A673 (cell line): ENCODE data around the gene TMEM44. TPM values are rescaled to one million over a fixed set of nuclear protein-coding genes. Genes with fewer than 3 reads are reported as not detected.
A peak's percentile ranks its signal among the peaks of the same experiment; 100 is the strongest.
"Not testable (repeated sequence)": the region's sequence is repeated elsewhere in the genome, so short reads cannot be mapped to it uniquely, and the experiment has no call there.

Source experiments
- BruUV-seq: library from RNA; stranded (reverse); fragments of 400-500 nt; replicated peaks from 2 replicates; lab custom pipeline; 2021; lab: Mats Ljungman, UMichigan
- CTCF ChIA-PET: fragments of 300-600 bp; sonication (Branson Sonifier 250); formaldehyde crosslinking; loops from one replicate; lab custom pipeline; 2022; ENCODE audit warnings: antibody characterized with exemption; lab: Charles Lee
- POLR2A ChIA-PET: fragments of 300-600 bp; sonication (Branson Sonifier 250); formaldehyde crosslinking; loops from one replicate; lab custom pipeline; 2022; ENCODE audit warnings: antibody characterized with exemption; ENCODE audit not compliant: low non-redundant PET; lab: Charles Lee
- DNase-seq: peaks from one replicate; pipeline ENCODE4 v3.0.0-alpha.2; 2015; ENCODE audit warnings: low spot score
- H3K27ac ChIP-seq: fragments of 200-600 bp; sonication (generic); 2 replicates; pipeline ENCODE4 v1.5.1; 2016; ENCODE audit warnings: mixed run types, low read depth, mild to moderate bottlenecking, mixed read lengths, antibody characterized with exemption, low read length; ENCODE audit not compliant: poor library complexity, severe bottlenecking
- H3K27me3 ChIP-seq: fragments of 200-600 bp; sonication (generic); replicated peaks from 2 replicates; pipeline ENCODE4 v1.6.1; 2017; ENCODE audit warnings: mixed run types, low read depth, mild to moderate bottlenecking, mixed read lengths, antibody characterized with exemption, low read length; ENCODE audit not compliant: insufficient read depth, poor library complexity
- H3K36me3 ChIP-seq: fragments of 200-600 bp; sonication (generic); 2 replicates; pipeline ENCODE4 v1.6.1; 2016; ENCODE audit warnings: mixed run types, mild to moderate bottlenecking, mixed read lengths, antibody characterized with exemption, low read length; ENCODE audit not compliant: insufficient read depth, poor library complexity, severe bottlenecking
- H3K4me1 ChIP-seq: fragments of 200-600 bp; sonication (generic); 2 replicates; pipeline ENCODE4 v1.6.1; 2017; ENCODE audit warnings: mixed run types, mild to moderate bottlenecking, mixed read lengths, antibody characterized with exemption, low read length; ENCODE audit not compliant: insufficient read depth, poor library complexity, severe bottlenecking
- H3K4me3 ChIP-seq: fragments of 200-600 bp; sonication (generic); 2 replicates; pipeline ENCODE4 v1.5.1; 2016; ENCODE audit warnings: low read depth, mixed run types, mild to moderate bottlenecking, mixed read lengths, low read length; ENCODE audit not compliant: poor library complexity, severe bottlenecking
- H3K9me3 ChIP-seq: fragments of 200-600 bp; sonication (generic); 2 replicates; pipeline ENCODE4 v1.6.1; 2016; ENCODE audit warnings: mixed run types, low read depth, mild to moderate bottlenecking, mixed read lengths, antibody characterized with exemption, low read length; ENCODE audit not compliant: poor library complexity, severe bottlenecking
- CTCF ChIP-seq: fragments of 300-800, 200-600 bp; sonication (generic); conservative IDR thresholded peaks from 2 replicates; pipeline ENCODE4 v1.5.1; 2017; ENCODE audit warnings: low read depth, mild to moderate bottlenecking, antibody characterized with exemption, low read length, moderate library complexity, mixed read lengths
- EZH2 ChIP-seq: fragments of 200-600 bp; sonication (generic); IDR thresholded peaks from 2 replicates; pipeline ENCODE4 v1.6.1; 2017; ENCODE audit warnings: borderline replicate concordance, low read depth, mild to moderate bottlenecking, mixed read lengths, antibody characterized with exemption, low read length; ENCODE audit not compliant: poor library complexity, severe bottlenecking
- intact Hi-C: fragments of 100-400 bp; cut with micrococcal nuclease; formaldehyde crosslinking; loops from one replicate; pipeline ENCODE4 v1.10.0; 2022; ENCODE audit not compliant: unreplicated experiment
- total RNA-seq: library from RNA; stranded (reverse); gene quantifications from 2 replicates; pipeline ENCODE4 v1.2.3, GENCODE V29; 2021

The TMEM44 gene
- total RNA-seq, 1 experiment from 2014 or later = 20.9 TPM

- no peaks in the 10 kb centered on the region for H3K9me3 ChIP-seq
- H3K27me3 ChIP-seq = no peaks in the 10 kb centered on the region
- ChIA-PET POLR2A (no interaction called here), CTCF (no interaction called here)
- DNase-seq = no peak
- intact Hi-C loops = no loop called here
- H3K27ac ChIP-seq = no peak overlapping the region
- H3K4me1 ChIP-seq = no peaks in the 10 kb centered on the region
- H3K4me3 ChIP-seq = no peak overlapping the region
- H3K36me3 ChIP-seq = no peaks in the 10 kb centered on the region
- BruUV-seq = no TSS peak
- TF ChIP-seq CTCF = no peak
- TF ChIP-seq EZH2 = no peak
Observed at GRCh38 chr3:194606163-194606562, 27.1 kb downstream of the TMEM44 start.

- H3K27ac ChIP-seq, POLR2A ChIA-PET, BruUV-seq, DNase-seq, H3K27me3 ChIP-seq, H3K36me3 ChIP-seq, H3K4me3 ChIP-seq, CTCF ChIA-PET, intact Hi-C loops, H3K4me1 ChIP-seq, H3K9me3 ChIP-seq: not testable (repeated sequence)
Observed at GRCh38 chr3:194605314-194605713, 27.9 kb downstream of the TMEM44 start.

GRCh38 chr3:194604837-194605236, 28.4 kb downstream of the TMEM44 start:
- BruUV-seq = no TSS peak
- Histone ChIP-seq H3K27ac (no peak overlapping the region), H3K4me1 (no peaks in the 10 kb centered on the region), H3K36me3 (no peaks in the 10 kb centered on the region), H3K27me3 (no peaks in the 10 kb centered on the region), H3K9me3 (no peaks in the 10 kb centered on the region), H3K4me3 (no peak overlapping the region)
- ChIA-PET POLR2A (no interaction called here), CTCF (no interaction called here)
- intact Hi-C loops = no loop called here
- no peak for DNase-seq
- TF ChIP-seq CTCF (peak; percentile 49), EZH2 (no peak)

- Histone ChIP-seq H3K4me3 (no peak overlapping the region), H3K27ac (no peak overlapping the region), H3K9me3 (no peaks in the 10 kb centered on the region), H3K4me1 (no peaks in the 10 kb centered on the region), H3K27me3 (no peaks in the 10 kb centered on the region), H3K36me3 (no peaks in the 10 kb centered on the region)
- TF ChIP-seq CTCF (no peak), EZH2 (no peak)
- no TSS peak for BruUV-seq
- POLR2A ChIA-PET = no interaction called here
- intact Hi-C loops = no loop called here
- DNase-seq = no peak
- CTCF ChIA-PET = interaction anchor here (0.6 kb wide), 1 partner anchor 261 kb away, joined by 3 read pairs; no protein-coding TSS in a partner anchor
Observed at GRCh38 chr3:194604126-194604525, 29.1 kb downstream of the TMEM44 start.
